Parathyroid adenoma (tissue), 2 donors: ENCODE measurements around the gene FGFR4.

Experiments
- H2AFZ ChIP-seq: fragments of 300-600 bp; sonication (generic); one replicate; pipeline ENCODE4 v1.7.0; 2017; ENCODE audit warnings: antibody characterized with exemption, mild to moderate bottlenecking
- H3K27ac ChIP-seq: fragments of 300-600 bp; sonication (generic); one replicate; pipeline ENCODE4 v1.7.0; 2017
- H3K27me3 ChIP-seq: fragments of 300-600 bp; sonication (generic); one replicate; pipeline ENCODE4 v1.7.0; 2017; ENCODE audit warnings: low read length; ENCODE audit not compliant: control insufficient read depth, insufficient read depth
- H3K36me3 ChIP-seq: fragments of 300-600 bp; sonication (generic); one replicate; pipeline ENCODE4 v1.7.0; 2017; ENCODE audit warnings: low read length; ENCODE audit not compliant: control insufficient read depth, insufficient read depth
- H3K4me1 ChIP-seq: fragments of 300-600 bp; sonication (generic); one replicate; pipeline ENCODE4 v1.7.0; 2017; ENCODE audit warnings: control low read depth
- H3K4me2 ChIP-seq: fragments of 300-600 bp; sonication (generic); one replicate; pipeline ENCODE4 v1.7.0; 2017; ENCODE audit warnings: low read length
- H3K4me3 ChIP-seq: fragments of 300-600 bp; sonication (generic); one replicate; pipeline ENCODE4 v1.7.0; 2017; ENCODE audit warnings: low read depth, low read length
- H3K79me2 ChIP-seq: fragments of 300-600 bp; sonication (generic); one replicate; pipeline ENCODE4 v1.7.0; 2017; ENCODE audit warnings: control low read depth
- H3K9ac ChIP-seq: fragments of 300-600 bp; sonication (generic); one replicate; pipeline ENCODE4 v1.7.0; 2017; ENCODE audit warnings: mild to moderate bottlenecking
- H3K9me3 ChIP-seq: fragments of 300-600 bp; sonication (generic); one replicate; pipeline ENCODE4 v1.7.0; 2017; ENCODE audit warnings: low read length; ENCODE audit not compliant: control insufficient read depth
- TF ChIP-seq, protein P1 (sequence below): fragments of 300-600 bp; sonication (generic); IDR thresholded peaks from one replicate; pipeline ENCODE4 v1.7.0; 2017; ENCODE audit warnings: antibody characterized with exemption, mild to moderate bottlenecking
- donor health status: primary hyperparathyroidism.

Gene FGFR4

DNA sequence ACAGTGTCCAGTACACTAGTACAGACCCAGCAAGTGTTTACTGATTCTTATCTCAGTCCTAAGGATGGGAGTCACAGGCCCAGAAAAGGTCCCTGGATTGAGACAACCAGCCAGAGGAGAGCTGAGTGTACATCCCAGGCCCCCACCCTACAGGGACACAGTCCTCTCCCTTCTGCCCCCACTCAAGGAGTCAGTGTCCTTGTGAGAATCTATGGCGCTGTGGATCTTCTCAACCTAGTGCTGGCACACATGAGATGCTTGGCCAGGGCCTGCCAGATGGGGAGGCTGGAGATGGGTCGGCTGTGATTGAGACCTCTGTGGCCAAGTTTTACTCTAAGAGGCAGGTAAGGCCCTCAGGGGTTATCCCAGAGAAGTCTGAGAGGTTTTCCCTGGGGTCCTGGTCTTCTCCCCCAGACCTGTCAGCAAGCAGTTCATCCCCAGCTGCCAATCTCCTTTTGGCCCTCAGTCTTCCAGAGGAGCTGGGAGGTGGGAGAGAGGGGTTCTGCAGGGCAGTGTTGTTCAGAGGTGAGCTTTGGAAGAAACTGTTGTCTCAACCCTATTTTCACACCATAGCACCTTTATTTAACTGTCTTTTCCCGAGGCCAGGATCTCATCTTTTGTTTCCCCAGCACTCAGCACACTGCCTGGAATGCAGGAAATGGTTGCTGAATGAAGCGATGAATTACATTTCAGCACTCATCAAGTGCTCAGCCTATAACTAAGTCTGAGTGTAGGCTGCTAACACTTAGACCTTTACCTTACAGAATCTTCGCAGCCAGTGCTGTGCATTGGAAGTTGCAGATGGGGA, 43.7 kb downstream of the FGFR4 start:
- no peaks in the 10 kb centered on the region for H3K9me3 ChIP-seq
- no peaks in the 10 kb centered on the region for H3K79me2 ChIP-seq
- H3K36me3 ChIP-seq = no peaks in the 10 kb centered on the region
- H3K27me3 ChIP-seq = no peaks in the 10 kb centered on the region
- H3K4me2 ChIP-seq = no peak overlapping the region
- no peak overlapping the region for H3K27ac ChIP-seq
- no peak overlapping the region for H3K4me3 ChIP-seq
- TF ChIP-seq, protein P1, sequence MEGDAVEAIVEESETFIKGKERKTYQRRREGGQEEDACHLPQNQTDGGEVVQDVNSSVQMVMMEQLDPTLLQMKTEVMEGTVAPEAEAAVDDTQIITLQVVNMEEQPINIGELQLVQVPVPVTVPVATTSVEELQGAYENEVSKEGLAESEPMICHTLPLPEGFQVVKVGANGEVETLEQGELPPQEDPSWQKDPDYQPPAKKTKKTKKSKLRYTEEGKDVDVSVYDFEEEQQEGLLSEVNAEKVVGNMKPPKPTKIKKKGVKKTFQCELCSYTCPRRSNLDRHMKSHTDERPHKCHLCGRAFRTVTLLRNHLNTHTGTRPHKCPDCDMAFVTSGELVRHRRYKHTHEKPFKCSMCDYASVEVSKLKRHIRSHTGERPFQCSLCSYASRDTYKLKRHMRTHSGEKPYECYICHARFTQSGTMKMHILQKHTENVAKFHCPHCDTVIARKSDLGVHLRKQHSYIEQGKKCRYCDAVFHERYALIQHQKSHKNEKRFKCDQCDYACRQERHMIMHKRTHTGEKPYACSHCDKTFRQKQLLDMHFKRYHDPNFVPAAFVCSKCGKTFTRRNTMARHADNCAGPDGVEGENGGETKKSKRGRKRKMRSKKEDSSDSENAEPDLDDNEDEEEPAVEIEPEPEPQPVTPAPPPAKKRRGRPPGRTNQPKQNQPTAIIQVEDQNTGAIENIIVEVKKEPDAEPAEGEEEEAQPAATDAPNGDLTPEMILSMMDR = no peak
- H3K4me1 ChIP-seq = peaks cover 8% of the 10 kb centered on the region
- no peak overlapping the region for H3K9ac ChIP-seq
- H2AFZ ChIP-seq = no peak overlapping the region

DNA sequence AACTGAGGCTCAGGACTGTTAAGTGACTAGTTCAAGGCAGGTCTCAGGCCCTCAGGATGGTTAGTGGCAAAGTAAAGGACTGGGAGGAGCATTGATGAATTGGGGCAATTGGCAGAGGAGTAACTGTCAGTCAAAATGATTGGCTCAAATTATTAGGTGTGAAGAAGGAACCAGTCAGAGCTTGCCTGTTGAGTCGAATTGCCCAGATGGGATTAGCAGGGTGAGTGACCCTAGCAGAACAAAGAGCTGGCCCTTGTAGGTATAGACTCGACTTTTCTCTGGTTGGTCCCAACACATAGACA, 44.3 kb downstream of the FGFR4 start:
- Histone ChIP-seq H3K27ac (no peak overlapping the region), H3K4me3 (no peak overlapping the region), H2AFZ (no peak overlapping the region), H3K27me3 (no peaks in the 10 kb centered on the region), H3K36me3 (no peaks in the 10 kb centered on the region), H3K4me1 (peaks cover 13% of the 10 kb centered on the region), H3K79me2 (no peaks in the 10 kb centered on the region), H3K9ac (no peak overlapping the region), H3K4me2 (no peak overlapping the region), H3K9me3 (no peaks in the 10 kb centered on the region)
- TF ChIP-seq, protein P1 = no peak

GRCh38 chr5:177131352-177132135, 44.8 kb downstream of the FGFR4 start:
- TF ChIP-seq, protein P1 = no peak
- Histone ChIP-seq H3K4me2 (no peak overlapping the region), H2AFZ (no peak overlapping the region), H3K9ac (no peak overlapping the region), H3K9me3 (no peaks in the 10 kb centered on the region), H3K79me2 (no peaks in the 10 kb centered on the region), H3K27ac (no peak overlapping the region), H3K4me3 (no peak overlapping the region), H3K36me3 (no peaks in the 10 kb centered on the region), H3K27me3 (no peaks in the 10 kb centered on the region), H3K4me1 (peaks cover 16% of the 10 kb centered on the region)

DNA sequence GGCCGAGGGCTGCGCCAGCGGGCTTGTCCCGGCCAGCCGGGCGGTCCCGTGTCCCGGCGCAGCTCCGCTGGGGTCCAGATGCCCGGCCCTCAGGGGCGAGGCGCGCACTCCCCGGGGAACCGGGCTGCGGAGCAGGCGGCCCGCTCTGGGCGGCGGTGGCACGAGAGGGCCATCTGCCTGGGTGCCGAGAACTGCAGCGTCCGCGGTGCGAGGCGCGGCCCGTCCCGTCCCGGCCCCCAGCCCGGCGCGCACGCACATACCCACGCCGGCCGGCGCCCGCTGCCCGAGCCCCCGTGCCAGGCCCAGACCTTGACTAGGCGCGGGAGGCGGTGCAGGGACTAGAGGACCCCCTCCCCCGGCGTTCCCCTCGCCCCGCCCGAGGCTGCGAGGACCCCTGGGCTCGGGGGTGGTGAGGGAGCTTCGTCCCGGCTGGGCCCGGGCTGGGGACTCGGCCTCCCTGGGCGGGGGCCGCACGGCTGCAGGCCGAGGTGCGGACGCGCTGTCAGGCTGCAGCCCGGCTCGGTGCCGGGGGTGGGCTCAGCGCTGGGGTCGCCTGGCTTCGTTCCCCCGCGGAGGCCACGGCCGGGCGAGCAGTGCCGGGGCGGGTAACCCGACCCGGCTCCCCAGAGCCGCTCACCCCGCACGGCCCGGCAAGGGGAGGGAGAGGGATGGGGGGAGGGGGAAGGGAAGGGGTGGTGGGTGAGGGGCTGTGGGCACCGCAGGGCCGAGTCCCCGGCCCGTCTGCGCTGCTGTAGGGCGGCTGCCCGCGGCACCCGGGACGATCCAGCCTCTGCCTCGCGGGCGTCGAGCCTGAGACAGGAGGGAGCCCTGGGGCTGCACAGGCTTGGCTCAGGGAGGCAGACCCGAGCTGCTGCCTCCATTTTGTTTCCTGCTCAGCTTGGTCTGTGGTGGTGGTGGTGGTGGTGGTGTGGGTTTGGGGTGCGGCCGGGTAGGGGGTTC, 45.7 kb downstream of the FGFR4 start:
- Histone ChIP-seq H3K36me3 (no peaks in the 10 kb centered on the region), H3K4me3 (peak overlapping the region; percentile 41), H3K4me1 (peaks cover 16% of the 10 kb centered on the region), H2AFZ (peak overlapping the region; percentile 99), H3K27ac (peak overlapping the region; percentile 78), H3K79me2 (no peaks in the 10 kb centered on the region), H3K27me3 (no peaks in the 10 kb centered on the region), H3K9ac (no peak overlapping the region), H3K4me2 (peak overlapping the region; percentile 59), H3K9me3 (no peaks in the 10 kb centered on the region)
- TF ChIP-seq, protein P1 = no peak
